Astrocyte (in vitro differentiated cells and primary cell): ENCODE data around the gene BTBD10. TPM values are rescaled to one million over a fixed set of nuclear protein-coding genes. Genes with fewer than 3 reads are reported as not detected.

ENCODE experiments used
- DNase-seq: peaks from one replicate; pipeline ENCODE4 v3.0.0-alpha.2; 2010; ENCODE audit warnings: low read depth
- FAIRE-seq: peaks from 2 replicates; lab custom pipeline; 2011; peaks lifted over from hg19 to GRCh38; lab: Jason Lieb, UNC
- H2AFZ ChIP-seq: 2 replicates; pipeline ENCODE4 v1.6.0; 2012; ENCODE audit warnings: low read depth, low read length, inconsistent platforms
- H3K27ac ChIP-seq: 2 replicates; pipeline ENCODE4 v1.5.1; 2011; ENCODE audit warnings: low read depth, low read length, inconsistent platforms
- H3K27me3 ChIP-seq: 2 replicates; pipeline ENCODE4 v1.6.0; 2011; ENCODE audit warnings: low read length, inconsistent platforms; ENCODE audit not compliant: insufficient read depth
- H3K36me3 ChIP-seq: 2 replicates; pipeline ENCODE4 v1.5.1; 2011; ENCODE audit warnings: low read length, inconsistent platforms; ENCODE audit not compliant: insufficient read depth
- H3K4me1 ChIP-seq: 2 replicates; pipeline ENCODE4 v1.5.1; 2011; ENCODE audit warnings: low read length, inconsistent platforms; ENCODE audit not compliant: insufficient read depth
- H3K4me2 ChIP-seq: 2 replicates; pipeline ENCODE4 v1.6.0; 2012; ENCODE audit warnings: low read length, inconsistent platforms
- H3K4me3 ChIP-seq: 2 replicates; pipeline ENCODE4 v1.5.1; 2011; ENCODE audit warnings: low read depth, mild to moderate bottlenecking, low read length, inconsistent platforms; ENCODE audit not compliant: insufficient read depth
- H3K79me2 ChIP-seq: 2 replicates; pipeline ENCODE4 v1.6.0; 2012; ENCODE audit warnings: mild to moderate bottlenecking, low read length, inconsistent platforms; ENCODE audit not compliant: insufficient read depth
- H3K9ac ChIP-seq: 2 replicates; pipeline ENCODE4 v1.6.0; 2012; ENCODE audit warnings: mild to moderate bottlenecking, low read length, inconsistent platforms
- H3K9me3 ChIP-seq: 2 replicates; pipeline ENCODE4 v1.5.1; 2012; ENCODE audit warnings: low read depth, mild to moderate bottlenecking, low read length, inconsistent platforms; ENCODE audit not compliant: insufficient read depth
- H4K20me1 ChIP-seq: 2 replicates; pipeline ENCODE4 v1.6.0; 2012; ENCODE audit warnings: low read length, inconsistent platforms; ENCODE audit not compliant: insufficient read depth
- H3K27ac Mint-ChIP-seq: one replicate; pipeline ENCODE4 v1.8.0; 2021; ENCODE audit warnings: mild to moderate bottlenecking, mixed read lengths; ENCODE audit not compliant: unreplicated experiment
- H3K27me3 Mint-ChIP-seq: one replicate; pipeline ENCODE4 v1.8.0; 2021; ENCODE audit warnings: low read depth, mixed read lengths; ENCODE audit not compliant: unreplicated experiment
- H3K36me3 Mint-ChIP-seq: one replicate; pipeline ENCODE4 v1.8.0; 2021; ENCODE audit warnings: low read depth, mixed read lengths; ENCODE audit not compliant: unreplicated experiment
- H3K4me1 Mint-ChIP-seq: one replicate; pipeline ENCODE4 v1.8.0; 2021; ENCODE audit warnings: low read depth, mixed read lengths; ENCODE audit not compliant: unreplicated experiment
- H3K4me3 Mint-ChIP-seq: one replicate; pipeline ENCODE4 v1.8.0; 2021; ENCODE audit warnings: mild to moderate bottlenecking, moderate library complexity, mixed read lengths; ENCODE audit not compliant: unreplicated experiment
- H3K9me3 Mint-ChIP-seq: one replicate; pipeline ENCODE4 v1.8.0; 2021; ENCODE audit warnings: mild to moderate bottlenecking, mixed read lengths; ENCODE audit not compliant: unreplicated experiment
- EZH2 ChIP-seq: IDR thresholded peaks from 2 replicates; pipeline ENCODE4 v1.6.1; 2012; ENCODE audit warnings: mild to moderate bottlenecking, low read length, inconsistent platforms; ENCODE audit not compliant: insufficient read depth
- total RNA-seq: library from RNA; stranded (reverse); gene quantifications from 2 replicates; pipeline ENCODE4 v1.2.1, GENCODE V29; 2021
- TF ChIP-seq, protein P1 (sequence below): IDR thresholded peaks from 2 replicates; pipeline ENCODE4 v1.5.1; 2011; ENCODE audit warnings: low read depth, mild to moderate bottlenecking, inconsistent platforms, low read length, moderate library complexity; ENCODE audit not compliant: insufficient read depth

BTBD10 gene
- total RNA-seq, 1 donor from 2014 or later: 58.9 TPM

DNA sequence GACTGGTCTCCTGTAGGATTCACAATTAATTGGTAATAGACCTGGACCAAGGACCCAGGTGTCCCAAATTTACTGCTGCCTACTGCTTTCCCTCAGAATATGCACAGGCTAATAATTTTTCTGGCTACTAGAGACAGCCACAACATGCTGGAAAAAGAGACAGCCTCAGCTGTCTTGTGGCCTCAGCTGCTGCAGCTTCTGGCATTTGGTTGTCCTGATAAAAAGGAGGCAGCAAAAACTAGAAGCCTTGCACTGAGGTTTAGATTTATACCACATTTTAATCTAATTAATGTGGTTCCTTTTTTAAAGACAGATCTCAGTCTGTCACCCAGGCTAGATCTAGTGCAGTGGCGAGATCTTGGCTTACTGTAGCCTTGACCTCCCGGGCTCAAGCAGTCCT lies 89.8 kb downstream of the BTBD10 start:
- Histone ChIP-seq H4K20me1 (no peaks in the 10 kb centered on the region), H3K9ac (no peak overlapping the region), H3K4me2 (no peak overlapping the region), H3K27me3 (no peaks in the 10 kb centered on the region), H3K9me3 (no peaks in the 10 kb centered on the region), H3K4me3 (no peak overlapping the region), H3K27ac (no peak overlapping the region), H3K79me2 (no peaks in the 10 kb centered on the region), H3K4me1 (peaks cover 5% of the 10 kb centered on the region), H3K36me3 (peaks cover 22% of the 10 kb centered on the region), H2AFZ (no peak overlapping the region)
- no peak for FAIRE-seq
- TF ChIP-seq, protein P1, sequence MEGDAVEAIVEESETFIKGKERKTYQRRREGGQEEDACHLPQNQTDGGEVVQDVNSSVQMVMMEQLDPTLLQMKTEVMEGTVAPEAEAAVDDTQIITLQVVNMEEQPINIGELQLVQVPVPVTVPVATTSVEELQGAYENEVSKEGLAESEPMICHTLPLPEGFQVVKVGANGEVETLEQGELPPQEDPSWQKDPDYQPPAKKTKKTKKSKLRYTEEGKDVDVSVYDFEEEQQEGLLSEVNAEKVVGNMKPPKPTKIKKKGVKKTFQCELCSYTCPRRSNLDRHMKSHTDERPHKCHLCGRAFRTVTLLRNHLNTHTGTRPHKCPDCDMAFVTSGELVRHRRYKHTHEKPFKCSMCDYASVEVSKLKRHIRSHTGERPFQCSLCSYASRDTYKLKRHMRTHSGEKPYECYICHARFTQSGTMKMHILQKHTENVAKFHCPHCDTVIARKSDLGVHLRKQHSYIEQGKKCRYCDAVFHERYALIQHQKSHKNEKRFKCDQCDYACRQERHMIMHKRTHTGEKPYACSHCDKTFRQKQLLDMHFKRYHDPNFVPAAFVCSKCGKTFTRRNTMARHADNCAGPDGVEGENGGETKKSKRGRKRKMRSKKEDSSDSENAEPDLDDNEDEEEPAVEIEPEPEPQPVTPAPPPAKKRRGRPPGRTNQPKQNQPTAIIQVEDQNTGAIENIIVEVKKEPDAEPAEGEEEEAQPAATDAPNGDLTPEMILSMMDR: no peak
- no peak for TF ChIP-seq EZH2
- Mint-ChIP-seq H3K4me3 (no peak overlapping the region), H3K36me3 (peaks cover 31% of the 10 kb centered on the region), H3K9me3 (no peaks in the 10 kb centered on the region), H3K27ac (no peak overlapping the region), H3K27me3 (no peaks in the 10 kb centered on the region), H3K4me1 (peaks cover 5% of the 10 kb centered on the region)
- no peak for DNase-seq

DNA sequence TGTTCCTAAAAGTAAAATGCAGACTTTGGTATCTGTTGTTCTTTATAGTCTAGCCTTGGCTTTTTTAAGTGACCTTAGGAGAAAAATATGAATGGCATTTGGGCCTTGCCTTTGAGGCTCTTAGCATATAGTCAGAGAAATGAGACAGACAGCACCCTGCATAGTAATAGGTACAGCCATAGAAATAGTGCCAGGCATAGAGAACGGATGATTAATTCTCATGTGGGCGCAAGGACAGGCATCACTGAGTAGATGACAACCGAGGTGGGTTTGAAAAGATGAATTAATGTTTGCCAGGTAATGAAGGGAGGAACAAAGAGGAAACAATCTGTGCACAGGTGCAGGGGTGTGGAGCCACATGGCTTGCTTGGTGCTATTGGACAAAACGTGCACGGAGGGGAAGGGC lies 95.0 kb downstream of the BTBD10 start:
- no peaks in the 10 kb centered on the region for H3K9me3 ChIP-seq
- no peak overlapping the region for H2AFZ ChIP-seq
- peak overlapping the region; percentile 4 for H3K9ac ChIP-seq
- H3K36me3 ChIP-seq: peaks cover 18% of the 10 kb centered on the region
- FAIRE-seq (no peak), DNase-seq (peak; percentile 67)
- no peaks in the 10 kb centered on the region for H3K9me3 Mint-ChIP-seq
- H4K20me1 ChIP-seq: no peaks in the 10 kb centered on the region
- no peaks in the 10 kb centered on the region for H3K27me3 Mint-ChIP-seq
- no peaks in the 10 kb centered on the region for H3K79me2 ChIP-seq
- H3K4me3 ChIP-seq: no peak overlapping the region
- H3K27ac ChIP-seq: peak overlapping the region; percentile 68
- TF ChIP-seq, protein P1: no peak
- TF ChIP-seq EZH2: no peak
- peak overlapping the region; percentile 29 for H3K4me2 ChIP-seq
- no peak overlapping the region for H3K4me3 Mint-ChIP-seq
- H3K4me1 Mint-ChIP-seq: peaks cover 26% of the 10 kb centered on the region
- H3K4me1 ChIP-seq: peaks cover 27% of the 10 kb centered on the region
- peaks cover 10% of the 10 kb centered on the region for H3K36me3 Mint-ChIP-seq
- H3K27me3 ChIP-seq: no peaks in the 10 kb centered on the region
- H3K27ac Mint-ChIP-seq: peak overlapping the region; percentile 84

DNA sequence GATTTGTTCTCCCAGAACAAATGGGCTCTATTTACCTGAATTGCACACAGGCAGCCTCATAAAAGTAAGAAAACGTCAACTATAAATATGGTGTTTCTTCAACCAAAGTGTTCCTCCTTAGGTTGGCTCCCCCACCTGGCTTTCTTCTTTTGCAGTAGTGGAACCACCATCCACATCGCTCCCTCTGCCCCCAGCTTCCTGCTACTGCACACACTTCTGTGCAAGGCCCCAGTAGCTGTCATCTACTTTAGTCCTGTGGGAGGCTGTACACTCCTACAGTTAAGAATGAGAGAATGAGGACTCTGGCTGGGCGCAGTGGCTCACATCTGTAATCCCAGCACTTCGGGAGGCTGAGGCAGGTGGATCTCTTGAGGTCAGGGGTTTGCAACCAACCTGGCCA lies 95.9 kb downstream of the BTBD10 start:
- Histone ChIP-seq H3K9ac (no peak overlapping the region), H3K27me3 (no peaks in the 10 kb centered on the region), H2AFZ (no peak overlapping the region), H4K20me1 (no peaks in the 10 kb centered on the region), H3K36me3 (peaks cover 13% of the 10 kb centered on the region), H3K79me2 (no peaks in the 10 kb centered on the region), H3K4me1 (peaks cover 27% of the 10 kb centered on the region), H3K9me3 (no peaks in the 10 kb centered on the region), H3K4me2 (no peak overlapping the region), H3K27ac (no peak overlapping the region), H3K4me3 (no peak overlapping the region)
- H3K4me3 Mint-ChIP-seq: no peak overlapping the region
- DNase-seq: no peak
- no peak for FAIRE-seq
- peak overlapping the region; percentile 84 for H3K27ac Mint-ChIP-seq
- H3K9me3 Mint-ChIP-seq: no peaks in the 10 kb centered on the region
- peaks cover 26% of the 10 kb centered on the region for H3K4me1 Mint-ChIP-seq
- peaks cover 13% of the 10 kb centered on the region for H3K36me3 Mint-ChIP-seq
- no peak for TF ChIP-seq EZH2
- TF ChIP-seq, protein P1: no peak
- H3K27me3 Mint-ChIP-seq: no peaks in the 10 kb centered on the region
